ENCODE data around the gene NHERF1. TPM values are rescaled to one million over a fixed set of nuclear protein-coding genes. Genes with fewer than 3 reads are reported as not detected.

NHERF1 gene
- 21.2 TPM for total RNA-seq

GRCh38 chr17:74748529-74749278, at the start of gene NHERF1:
NHERF1 (plus strand) TSS chr17:74748628; CDS start chr17:74748847, 219 bp downstream.

GRCh38 chr17:74712756-74713155, 35.7 kb upstream of the NHERF1 start, which contains the start of gene CD300LF:
CD300LF (minus strand) TSS chr17:74712923; CDS start chr17:74712866, 57 bp downstream.

GRCh38 chr17:74736513-74737298, 11.7 kb upstream of the NHERF1 start, which contains the start of gene RAB37:
RAB37 (plus strand) TSS chr17:74737256; CDS start chr17:74737273, 17 bp downstream.

GRCh38 chr17:74776044-74776962, 27.9 kb downstream of the NHERF1 start, which contains the start of gene NAT9:
NAT9 (minus strand) TSS chr17:74776345; CDS start chr17:74775698, 647 bp downstream.

Other genes with a start within 250 kb of the NHERF1 start
- 0.71 TPM for gene CD300LB, start 217.2 kb upstream of the NHERF1 start, total RNA-seq
- gene CD300C, start 202.5 kb upstream of the NHERF1 start, total RNA-seq = not detected
- gene CD300H, start 181.1 kb upstream of the NHERF1 start, total RNA-seq = not detected
- not detected for gene CD300LD, start 156.3 kb upstream of the NHERF1 start, total RNA-seq
- not detected for gene CD300E, start 124.9 kb upstream of the NHERF1 start, total RNA-seq
- 0.33 TPM for gene CD300LF, start 35.7 kb upstream of the NHERF1 start, total RNA-seq
- 1.6 TPM for gene RAB37, start 11.4 kb upstream of the NHERF1 start, total RNA-seq
- 43.5 TPM for gene NAT9, start 27.7 kb downstream of the NHERF1 start, total RNA-seq
- 7.1 TPM for gene GRIN2C, start 111.3 kb downstream of the NHERF1 start, total RNA-seq
- gene FDXR, start 124.4 kb downstream of the NHERF1 start, total RNA-seq = 4.1 TPM
- 0.27 TPM for gene FADS6, start 145.0 kb downstream of the NHERF1 start, total RNA-seq
- gene USH1G, start 174.6 kb downstream of the NHERF1 start, total RNA-seq = 0.66 TPM
- not detected for gene OTOP2, start 175.6 kb downstream of the NHERF1 start, total RNA-seq
- not detected for gene OTOP3, start 187.3 kb downstream of the NHERF1 start, total RNA-seq
- 16.0 TPM for gene HID1, start 224.1 kb downstream of the NHERF1 start, total RNA-seq
- gene CDR2L, start 239.0 kb downstream of the NHERF1 start, total RNA-seq = 9.7 TPM

Measured in camera-type eye (tissue), 1 donor.